Islet of Langerhans (tissue), 1 donor: ENCODE measurements around the gene ADRB2.

ENCODE experiments used
- FAIRE-seq: peaks from one replicate; lab custom pipeline; 2011; peaks lifted over from hg19 to GRCh38; lab: Jason Lieb, UNC

ADRB2 gene

DNA sequence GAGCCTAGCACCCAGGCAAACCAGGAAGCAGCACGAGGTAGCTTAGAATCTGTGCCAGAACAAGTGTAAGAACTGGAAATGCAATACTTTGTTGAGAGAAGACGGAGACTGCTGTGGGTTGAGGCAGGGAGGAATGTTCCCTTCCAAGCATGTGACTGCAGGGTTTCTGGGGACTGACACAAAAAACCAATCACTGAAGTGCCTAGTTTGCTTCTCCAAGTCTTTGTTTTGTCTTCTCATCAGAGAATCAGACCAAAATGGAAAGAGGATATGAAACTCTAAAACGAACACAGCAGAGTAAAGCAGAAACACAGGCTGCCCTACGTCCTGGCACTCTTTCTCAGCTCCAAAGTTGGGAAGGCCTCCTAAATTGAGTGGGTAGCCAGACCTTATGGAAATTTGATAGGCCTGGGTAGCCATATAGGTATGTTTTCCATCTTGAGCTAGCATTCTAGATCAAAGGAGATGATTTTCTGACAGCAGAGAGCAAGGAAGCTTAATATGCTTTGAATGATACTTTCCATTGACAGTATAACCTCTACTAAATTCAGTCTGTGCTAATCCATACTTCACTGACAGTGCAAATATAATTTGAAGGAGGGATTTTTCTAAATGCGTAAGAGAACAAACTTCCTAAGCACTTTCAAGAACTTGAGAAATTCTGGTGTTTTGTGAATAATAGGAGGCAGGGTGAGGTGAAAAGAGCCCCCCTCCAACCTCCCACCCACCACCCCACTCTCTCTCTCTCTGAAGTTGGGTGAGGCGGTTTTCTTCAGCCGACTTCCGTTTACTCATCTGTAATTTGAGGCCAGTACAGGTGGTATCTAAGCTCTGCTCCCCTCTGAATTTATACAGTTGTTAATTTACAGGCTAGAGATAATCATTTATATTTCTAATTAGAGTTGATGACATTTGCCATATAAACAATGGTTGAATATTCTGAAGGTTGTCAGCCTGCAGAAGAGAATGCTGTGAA, 5.5 kb downstream of the ADRB2 start:
- FAIRE-seq: no peak

GRCh38 chr5:148833122-148833521, 6.7 kb downstream of the ADRB2 start:
- no peak for FAIRE-seq

GRCh38 chr5:148833925-148834324, 7.5 kb downstream of the ADRB2 start:
- no peak for FAIRE-seq

DNA sequence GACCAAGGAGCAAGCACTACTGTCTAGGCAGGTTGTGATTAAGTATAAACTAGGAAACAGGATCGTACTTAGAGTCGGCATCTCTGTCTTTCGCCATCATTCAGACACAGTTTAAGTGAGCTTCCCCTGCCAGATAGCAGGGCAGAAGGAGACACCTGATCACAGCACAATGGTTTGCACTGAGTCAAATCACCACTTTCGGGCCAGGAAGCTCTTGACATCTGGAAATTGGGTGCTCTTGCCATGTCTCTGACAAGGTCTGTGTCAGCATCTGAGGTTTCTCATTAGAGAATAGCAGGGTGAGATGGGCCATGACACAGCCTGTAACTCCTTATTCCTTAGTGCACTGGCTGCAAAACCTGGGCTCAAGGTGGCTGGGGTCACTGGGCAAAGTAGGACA, 8.3 kb downstream of the ADRB2 start:
- no peak for FAIRE-seq

DNA sequence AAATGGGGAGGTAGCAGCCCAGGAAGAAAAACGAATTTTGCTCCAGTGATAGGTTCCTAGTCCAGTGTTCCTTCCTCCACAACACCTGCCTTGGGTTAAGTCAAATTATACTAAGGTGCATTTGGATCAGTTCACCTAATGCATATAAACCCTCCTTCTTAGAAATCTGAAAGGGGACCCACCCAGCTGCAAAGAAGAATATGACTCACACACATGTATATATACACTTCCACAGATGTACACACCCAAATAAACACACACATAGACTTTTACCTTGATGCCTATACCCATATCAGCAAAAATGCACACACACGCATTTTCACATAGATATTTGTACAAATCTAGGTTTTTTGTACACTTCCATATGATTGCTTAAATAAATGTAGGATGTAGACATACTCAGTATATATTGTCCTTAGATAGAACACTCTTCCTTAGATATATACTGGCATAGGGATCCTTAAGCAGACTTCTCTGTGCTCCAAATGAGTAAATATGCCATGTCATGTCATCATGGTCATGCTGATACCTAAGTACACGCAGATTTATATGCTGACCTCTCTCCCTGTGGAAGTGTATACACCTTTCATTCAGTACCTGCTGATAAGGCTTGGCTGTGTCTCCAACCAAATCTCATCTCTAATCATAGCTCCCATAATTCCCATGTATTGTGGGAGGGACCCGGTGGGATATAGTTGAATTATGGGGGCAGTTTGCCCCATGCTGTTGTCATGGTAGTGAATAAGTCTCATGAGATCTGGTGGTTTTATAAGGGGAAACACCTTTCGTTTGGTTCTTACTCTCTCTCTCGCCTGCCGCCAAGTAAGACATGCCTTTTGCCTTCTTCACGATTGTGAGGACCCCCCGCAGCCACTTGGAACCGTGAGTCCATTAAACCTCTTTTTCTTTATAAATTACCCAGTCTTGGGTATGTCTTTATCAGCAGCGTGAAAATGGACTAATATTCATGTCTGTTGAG, 10.2 kb downstream of the ADRB2 start:
- FAIRE-seq: no peak

- no peak for FAIRE-seq
Measured at GRCh38 chr5:148837383-148837782, 11.0 kb downstream of the ADRB2 start.

DNA sequence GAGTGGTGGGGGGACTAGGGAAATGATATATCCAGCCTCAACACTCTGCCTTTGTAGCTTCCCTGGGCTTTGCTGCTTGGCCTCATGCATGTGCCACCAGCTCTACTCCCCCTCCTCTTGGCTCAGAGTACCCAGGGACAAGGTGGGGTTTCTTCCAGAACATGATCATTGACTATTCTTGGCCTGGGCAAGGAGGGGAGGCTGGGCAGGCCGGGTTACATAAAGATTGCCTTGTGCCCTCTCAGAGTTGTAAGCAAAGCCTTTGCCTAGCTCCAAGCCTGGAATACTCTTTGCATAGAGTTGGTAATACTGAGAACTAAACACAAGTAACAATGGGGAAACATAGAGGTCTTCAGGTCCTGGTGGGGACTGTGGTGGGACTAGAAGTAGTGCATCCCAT, 11.9 kb downstream of the ADRB2 start:
- no peak for FAIRE-seq

DNA sequence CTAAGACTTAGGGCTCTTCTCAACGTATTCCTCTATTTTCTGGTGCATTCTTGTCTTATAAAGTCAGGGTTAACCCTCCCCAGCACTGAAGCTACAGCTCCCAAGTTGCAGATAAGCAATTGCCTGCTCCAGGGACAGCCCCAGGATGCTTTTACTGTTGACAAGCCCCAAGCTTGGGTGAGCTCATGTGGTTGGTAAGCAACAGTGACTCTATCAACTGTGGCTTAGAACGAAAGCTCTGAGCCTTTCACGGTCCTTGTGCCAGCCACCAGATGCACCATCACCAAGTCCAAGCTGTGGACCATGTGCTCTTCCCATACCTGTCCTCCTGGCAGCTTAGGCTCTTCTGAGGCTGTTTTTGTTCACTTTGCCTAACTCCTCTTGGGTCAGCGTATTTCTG, 13.5 kb downstream of the ADRB2 start:
- FAIRE-seq: no peak

DNA sequence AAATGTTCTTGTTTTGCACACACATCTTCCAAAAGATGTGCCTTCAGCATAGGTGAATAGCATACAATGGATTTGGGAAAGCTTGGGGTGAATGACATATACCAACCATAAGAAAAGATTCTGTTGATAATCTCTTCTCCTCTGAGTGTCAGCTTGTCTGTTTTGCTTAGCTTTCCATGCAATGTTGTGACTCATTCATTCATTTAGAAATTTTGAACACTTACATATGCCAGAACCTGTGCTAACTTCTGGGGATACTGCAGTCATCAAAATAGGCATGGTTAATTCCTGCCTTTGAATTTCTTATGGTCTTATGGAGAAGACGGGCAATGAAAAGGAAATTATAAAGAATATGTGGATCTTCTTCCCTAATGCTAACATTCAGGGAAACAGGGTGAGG, 14.1 kb downstream of the ADRB2 start:
- no peak for FAIRE-seq

- FAIRE-seq: peak; percentile 60
Measured at GRCh38 chr5:148841519-148841918, 15.1 kb downstream of the ADRB2 start.

DNA sequence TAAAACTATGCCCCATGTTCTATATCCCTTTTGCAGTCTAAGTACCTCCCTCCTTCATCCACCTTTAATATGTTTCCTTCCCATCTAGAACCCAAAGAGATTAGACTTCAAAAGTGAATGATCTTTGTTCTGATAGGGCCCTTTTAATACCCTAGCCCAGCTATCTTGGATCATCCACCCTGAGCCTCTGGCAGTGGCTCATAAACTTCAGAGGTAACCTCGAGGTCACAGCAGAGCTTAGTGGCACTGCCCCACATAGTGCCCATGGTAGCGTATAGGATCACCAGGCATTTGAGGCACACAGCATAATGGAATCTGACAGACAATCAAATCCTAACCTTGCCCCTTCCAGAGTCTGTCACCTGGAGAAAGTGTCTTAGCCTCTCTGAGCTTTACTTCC, 15.8 kb downstream of the ADRB2 start:
- no peak for FAIRE-seq

DNA sequence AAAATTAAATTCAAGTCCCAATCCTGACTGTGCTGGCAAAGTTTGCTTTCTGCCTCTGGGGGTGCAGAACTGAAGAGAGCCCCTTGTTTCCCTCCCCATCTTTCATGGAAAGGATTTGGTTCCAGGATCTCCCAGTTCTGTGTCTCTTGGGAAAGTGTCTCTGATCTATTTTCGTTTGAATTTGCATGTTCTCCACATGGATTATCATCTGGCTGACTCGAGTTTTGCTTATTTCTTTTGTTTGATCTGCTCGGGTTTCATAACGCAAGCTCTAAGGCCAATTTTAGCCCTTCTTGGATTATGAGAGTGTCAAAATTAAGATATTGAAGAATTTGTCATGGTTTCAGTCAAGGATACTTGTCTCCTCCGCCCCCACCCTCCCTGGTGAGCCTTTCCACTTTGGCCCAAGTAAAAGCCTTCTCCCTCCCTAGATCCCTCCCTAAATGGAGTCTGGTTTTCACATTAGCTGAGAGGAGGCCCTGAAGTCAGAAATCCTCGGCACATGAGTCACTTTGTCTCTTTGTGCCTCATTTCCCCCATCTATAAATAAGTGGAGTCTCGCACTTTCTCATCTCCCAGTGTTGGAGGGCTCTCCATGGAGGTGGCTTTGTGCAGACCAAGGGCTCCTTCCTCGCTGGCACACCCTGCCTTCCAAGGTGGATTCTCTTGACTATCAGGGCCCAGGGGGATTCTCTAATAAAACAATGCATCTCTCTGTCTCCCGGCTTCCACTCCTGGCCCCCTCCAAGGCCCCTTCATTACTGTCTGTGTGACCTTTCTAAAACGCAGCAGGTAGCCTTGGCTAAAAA, 17.3 kb downstream of the ADRB2 start:
- FAIRE-seq: no peak

DNA sequence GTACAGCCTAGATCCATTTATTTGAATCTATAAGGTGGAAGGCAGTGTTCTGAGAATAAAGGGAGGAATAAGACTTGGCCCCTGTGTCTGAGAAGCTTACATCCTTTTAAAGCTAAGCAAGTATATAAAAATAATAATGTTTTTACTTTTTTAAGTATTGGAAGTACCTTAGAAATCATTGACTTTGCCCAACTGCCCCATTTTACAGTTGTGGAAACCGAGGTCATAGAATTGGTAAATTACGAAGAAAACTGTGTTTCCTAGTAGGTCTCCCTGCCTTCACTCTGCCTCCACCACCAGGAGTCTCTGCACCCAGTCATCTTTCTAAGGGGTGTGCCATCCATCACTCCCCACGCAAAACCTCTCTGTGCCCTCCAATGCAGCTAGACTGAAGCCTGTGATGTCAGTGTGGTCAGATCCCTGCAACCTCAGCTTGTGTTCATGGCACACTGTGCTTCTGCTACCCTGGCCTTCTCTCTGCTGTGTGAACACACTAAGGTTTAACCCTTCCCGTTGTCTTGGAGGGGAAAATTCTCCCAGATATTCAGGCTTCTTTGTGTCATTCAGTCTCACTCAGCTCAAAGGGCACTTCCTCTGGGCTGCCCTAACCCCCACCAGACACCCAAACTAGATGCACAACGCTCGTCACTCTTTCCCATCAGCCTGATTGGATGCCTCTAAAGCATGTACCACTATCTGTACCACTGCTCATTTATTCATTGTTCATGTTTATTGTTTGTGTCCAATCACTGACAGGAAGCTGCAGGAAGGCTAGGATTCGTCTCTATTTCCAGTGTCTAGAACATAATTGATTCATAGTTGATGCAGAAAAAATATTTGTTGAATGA, 18.2 kb downstream of the ADRB2 start:
- FAIRE-seq: no peak

DNA sequence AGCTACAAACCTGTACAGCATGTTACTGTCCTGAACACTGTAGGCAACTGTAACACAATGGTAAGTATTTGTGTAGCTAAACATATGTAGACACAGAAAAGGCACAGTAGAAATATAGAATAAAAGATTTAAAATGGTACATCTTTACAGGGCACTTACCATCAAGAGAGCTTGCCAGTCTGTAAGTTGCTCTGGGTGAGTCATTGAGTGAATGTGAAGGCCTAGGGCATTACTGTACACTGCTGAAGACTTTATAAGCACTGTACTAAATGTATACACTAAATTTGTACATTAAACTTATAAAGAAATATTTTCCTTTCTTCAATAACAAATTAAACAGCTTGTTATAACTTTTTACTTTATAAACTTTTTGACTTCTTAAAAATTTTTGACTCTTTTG, 20.5 kb downstream of the ADRB2 start:
- no peak for FAIRE-seq

DNA sequence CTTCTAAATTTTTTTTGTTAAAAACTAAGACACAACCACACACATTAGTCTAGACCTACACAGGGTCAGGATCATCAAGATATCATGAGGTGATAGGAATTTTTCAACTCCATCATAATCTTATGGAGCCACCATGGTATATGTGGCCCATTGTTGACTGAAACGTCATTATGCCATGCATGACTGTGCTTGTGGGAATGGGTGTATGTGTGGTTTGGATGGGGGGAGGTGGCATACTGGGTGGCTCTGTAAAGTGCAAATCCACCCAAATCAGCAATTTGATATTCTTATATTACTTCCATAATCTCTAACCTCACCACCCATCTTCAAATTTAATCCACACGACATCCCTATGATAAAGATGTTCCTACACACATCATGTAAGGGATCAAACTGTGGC, 21.0 kb downstream of the ADRB2 start:
- FAIRE-seq: no peak

- no peak for FAIRE-seq
Measured at GRCh38 chr5:148848393-148849031, 22.1 kb downstream of the ADRB2 start.

GRCh38 chr5:148849461-148849860, 23.1 kb downstream of the ADRB2 start:
- FAIRE-seq: no peak

GRCh38 chr5:148850836-148851235, 24.4 kb downstream of the ADRB2 start:
- no peak for FAIRE-seq

DNA sequence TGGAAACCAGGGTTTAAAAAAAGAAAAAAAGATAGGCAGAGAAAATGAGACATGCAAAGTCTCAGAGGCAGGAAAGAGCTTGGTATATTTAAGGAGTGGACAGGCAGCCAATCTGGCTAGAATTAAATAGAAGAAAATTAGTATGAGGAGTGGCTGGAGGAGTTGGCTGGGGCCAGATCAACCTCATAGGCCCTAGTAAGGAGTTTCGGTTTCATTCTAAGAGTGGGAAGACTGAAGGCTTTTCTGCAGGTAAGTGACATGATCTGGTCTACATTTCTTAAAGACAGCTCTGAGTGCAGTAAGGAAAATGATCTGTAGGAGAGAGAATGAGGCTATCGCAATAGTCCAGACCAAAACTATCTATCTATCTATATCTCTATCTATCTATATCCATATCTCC, 27.5 kb downstream of the ADRB2 start:
- no peak for FAIRE-seq

DNA sequence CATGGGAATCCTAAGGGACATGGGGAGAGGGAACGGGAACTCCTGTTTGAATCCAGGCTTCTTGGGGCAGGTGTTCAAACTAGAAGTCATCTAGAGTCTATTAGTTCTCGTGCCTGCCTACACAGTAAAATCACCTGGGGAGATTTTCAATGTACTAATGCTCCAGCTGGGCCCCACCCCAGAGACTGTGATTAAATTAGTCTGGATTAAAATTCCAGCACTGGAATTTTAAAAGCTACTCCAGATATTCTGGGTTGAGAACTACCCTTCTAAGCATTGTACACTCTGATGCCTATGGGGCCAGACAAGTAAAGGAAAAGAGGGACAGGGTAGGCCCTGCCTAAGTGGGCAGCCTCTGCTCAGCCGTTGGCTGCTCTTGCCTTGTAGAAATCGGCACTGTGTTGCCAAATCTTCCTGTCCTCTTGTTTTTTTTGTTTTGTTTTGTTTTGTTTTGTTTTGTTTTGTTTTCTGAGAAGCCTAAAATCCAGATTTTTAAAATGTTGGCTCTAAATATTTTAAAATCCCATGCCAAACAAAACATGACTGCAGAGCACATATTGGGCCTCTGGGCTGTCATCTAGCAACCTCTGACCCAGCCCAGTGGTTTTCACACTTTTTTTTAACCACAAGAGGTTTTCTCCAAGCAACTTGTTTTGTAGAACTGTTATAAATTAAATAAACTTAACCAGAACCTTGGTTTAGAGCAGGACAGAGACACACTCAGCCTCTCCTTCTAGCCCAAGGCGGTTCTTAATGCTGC, 29.0 kb downstream of the ADRB2 start:
- no peak for FAIRE-seq
